Keratinocyte (primary cell): ENCODE measurements around the gene C19orf12.

Source experiments
- CTCF ChIP-seq, 3 experiments: IDR thresholded peaks in 1 of 3; conservative IDR thresholded peaks in 1 of 3; optimal IDR thresholded peaks in 1 of 3; 2 replicates in 2 of 3; 3 replicates in 1 of 3; pipeline versions ENCODE3 to v1.5.1; 2011; ENCODE audit warnings: low read length in 3 of 3, mild to moderate bottlenecking in 3 of 3, moderate library complexity in 2 of 3, control low read depth in 1 of 3, inconsistent platforms in 1 of 3; ENCODE audit not compliant: insufficient read depth in 2 of 3; ENCODE audit errors: extremely low read depth in 1 of 3
- EZH2 ChIP-seq: IDR thresholded peaks from one replicate; pipeline ENCODE4 v1.6.1; 2012; ENCODE audit warnings: inconsistent platforms, mild to moderate bottlenecking, low read length, moderate library complexity

- TF ChIP-seq CTCF (optimal IDR thresholded peaks at IDR 0.05 in 1 of 3, IDR thresholded peaks at IDR 0.05 in 1 of 3, conservative IDR thresholded peaks at IDR 0.05 in 1 of 3; ENCODE audit: extremely low read depth in 1 of 3, insufficient read depth in 2 of 3, low read length in 3 of 3), result no peak
- TF ChIP-seq EZH2, result no peak
Measured at GRCh38 chr19:29687897-29688728, 26.9 kb downstream of the C19orf12 start.
